GM15510 (cell line): Measurements from ENCODE around the gene PMM1.

ENCODE experiments used
- POLR2A ChIP-seq: IDR thresholded peaks from 3 replicates; pipeline ENCODE4 v1.6.1; 2011; ENCODE audit warnings: borderline replicate concordance; ENCODE audit not compliant: insufficient read length; ENCODE audit errors: extremely low read depth

Gene PMM1

GRCh38 chr22:41574847-41575381 lies 14.7 kb downstream of the PMM1 start:
- no peak for TF ChIP-seq POLR2A

DNA sequence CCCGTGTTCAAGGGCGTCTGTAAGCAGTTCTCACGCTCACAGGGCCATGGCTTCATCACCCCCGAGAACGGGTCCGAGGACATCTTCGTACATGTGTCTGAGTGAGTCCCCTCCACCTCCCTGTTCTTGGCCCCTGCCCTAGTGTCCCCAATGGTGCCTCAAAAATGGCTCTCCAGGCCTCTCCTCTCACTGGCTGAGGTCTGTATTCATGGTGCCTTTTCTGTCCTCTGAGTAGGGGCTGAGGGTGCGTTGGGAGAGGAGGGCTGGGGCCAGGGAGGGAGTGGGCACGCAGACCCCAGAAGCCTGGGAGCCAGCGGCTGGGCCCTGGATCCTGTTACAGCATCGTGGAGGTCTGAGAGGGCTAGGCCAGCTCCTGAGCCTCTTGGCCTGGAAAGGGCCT lies 16.0 kb downstream of the PMM1 start:
- no peak for TF ChIP-seq POLR2A

DNA sequence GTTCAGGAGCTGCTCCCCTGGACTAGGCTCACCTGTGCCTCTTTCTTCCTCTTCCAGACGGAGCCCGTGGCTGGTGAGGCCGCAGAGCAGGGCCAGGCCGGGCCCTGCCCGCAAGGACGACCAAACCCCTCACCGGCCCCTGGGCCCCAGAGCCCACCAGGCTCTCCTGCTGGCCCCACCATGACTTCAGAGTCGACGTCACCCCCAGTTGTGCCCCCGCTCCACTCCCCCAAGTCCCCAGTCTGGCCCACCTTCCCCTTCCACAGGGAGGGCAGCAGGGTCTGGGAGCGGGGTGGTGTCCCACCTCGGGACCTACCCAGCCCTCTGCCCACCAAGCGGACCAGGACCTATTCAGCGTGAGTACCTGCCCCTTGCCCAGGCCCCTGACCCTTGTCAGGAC lies 17.9 kb downstream of the PMM1 start:
- no peak for TF ChIP-seq POLR2A

- TF ChIP-seq POLR2A: no peak
Measured at GRCh38 chr22:41570221-41570620, 19.4 kb downstream of the PMM1 start.

DNA sequence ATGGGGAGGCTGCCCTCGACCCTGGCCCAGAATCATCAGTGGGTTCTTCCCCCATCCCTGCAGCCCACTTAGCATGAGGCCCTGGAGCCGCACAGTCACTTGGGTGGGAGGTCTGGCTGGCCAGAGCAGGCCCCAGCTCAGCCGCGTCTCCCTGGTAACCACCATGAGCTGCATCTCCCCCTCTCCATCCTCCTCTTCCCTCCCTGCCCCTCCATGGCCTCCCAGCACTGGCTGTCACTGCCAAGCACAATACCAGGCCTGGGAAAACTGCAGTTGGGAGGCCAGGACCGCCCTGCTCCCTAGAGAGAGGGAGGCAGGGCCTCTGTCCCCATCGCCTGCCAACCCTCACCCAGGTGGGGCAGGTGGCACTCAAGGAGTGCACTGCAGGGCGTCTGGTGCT lies 20.8 kb downstream of the PMM1 start:
- no peak for TF ChIP-seq POLR2A

DNA sequence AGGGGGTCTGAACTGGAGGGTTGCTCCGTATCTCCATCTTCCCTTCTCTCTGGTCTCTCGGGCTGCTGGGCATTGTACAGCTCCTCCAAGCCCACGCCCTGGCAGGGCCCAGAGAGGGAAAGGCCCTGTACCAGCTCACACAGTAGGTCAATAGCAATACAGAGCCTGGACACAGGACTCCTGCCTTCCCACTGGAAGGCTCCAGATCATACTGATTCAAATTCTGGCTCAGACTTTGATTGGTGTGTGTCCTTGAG lies 22.2 kb downstream of the PMM1 start:
- no peak for TF ChIP-seq POLR2A

GRCh38 chr22:41565403-41566054 lies 24.1 kb downstream of the PMM1 start:
- no peak for TF ChIP-seq POLR2A

GRCh38 chr22:41564563-41564962 lies 25.1 kb downstream of the PMM1 start:
- TF ChIP-seq POLR2A: no peak

DNA sequence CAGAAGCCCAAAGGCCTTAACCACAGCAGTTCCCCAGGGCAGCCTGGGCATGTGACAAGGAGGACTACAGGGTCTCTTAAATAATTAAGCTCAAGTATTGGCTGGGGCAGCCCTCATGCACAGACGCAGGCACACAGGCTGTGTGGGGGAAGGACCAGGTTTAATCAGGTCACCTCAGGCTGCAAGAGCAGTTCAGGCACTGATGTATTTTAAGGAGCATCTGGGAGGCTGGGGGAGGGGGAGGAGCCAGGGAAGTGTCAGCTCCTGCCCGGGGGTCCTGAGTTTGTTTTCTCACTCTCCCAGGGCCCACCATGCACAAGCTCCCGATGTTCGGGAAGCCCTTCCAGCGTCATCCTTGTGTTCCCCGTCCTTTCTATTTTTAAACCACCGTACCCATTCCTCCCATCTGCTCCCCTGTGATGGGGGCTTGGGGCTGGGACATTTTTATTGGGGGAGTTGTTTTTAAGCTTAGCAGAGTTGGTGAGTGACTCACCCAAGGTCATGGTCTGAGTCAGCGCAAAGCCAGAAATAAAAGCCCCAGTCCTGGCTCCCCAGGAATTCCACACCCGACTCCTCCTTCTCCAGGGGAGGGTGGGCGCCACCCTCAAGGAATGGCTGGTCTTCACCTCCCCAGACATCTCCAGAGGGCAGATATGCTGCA lies 26.5 kb downstream of the PMM1 start:
- no peak for TF ChIP-seq POLR2A

DNA sequence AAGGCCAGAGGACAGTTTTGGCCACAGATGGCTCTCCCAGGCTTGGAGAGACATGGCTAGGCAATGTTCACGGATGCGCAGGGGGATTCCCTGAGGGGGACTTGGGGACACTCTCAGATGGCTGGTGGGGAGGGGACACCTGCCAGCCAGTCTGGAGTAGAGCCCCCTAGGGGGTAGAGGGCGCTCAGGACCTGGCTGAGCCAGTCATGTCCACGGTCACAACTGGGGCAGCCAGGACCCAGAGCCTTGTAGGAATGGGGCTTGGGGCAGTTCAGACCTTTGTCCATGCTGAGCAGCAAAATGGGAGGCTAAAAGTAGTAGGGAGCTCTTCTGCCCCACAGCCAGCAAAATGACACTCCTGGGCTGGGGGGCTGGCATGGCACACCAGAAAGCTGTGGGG lies 27.2 kb downstream of the PMM1 start:
- TF ChIP-seq POLR2A: no peak

GRCh38 chr22:41561788-41562187 lies 27.9 kb downstream of the PMM1 start:
- TF ChIP-seq POLR2A: no peak

DNA sequence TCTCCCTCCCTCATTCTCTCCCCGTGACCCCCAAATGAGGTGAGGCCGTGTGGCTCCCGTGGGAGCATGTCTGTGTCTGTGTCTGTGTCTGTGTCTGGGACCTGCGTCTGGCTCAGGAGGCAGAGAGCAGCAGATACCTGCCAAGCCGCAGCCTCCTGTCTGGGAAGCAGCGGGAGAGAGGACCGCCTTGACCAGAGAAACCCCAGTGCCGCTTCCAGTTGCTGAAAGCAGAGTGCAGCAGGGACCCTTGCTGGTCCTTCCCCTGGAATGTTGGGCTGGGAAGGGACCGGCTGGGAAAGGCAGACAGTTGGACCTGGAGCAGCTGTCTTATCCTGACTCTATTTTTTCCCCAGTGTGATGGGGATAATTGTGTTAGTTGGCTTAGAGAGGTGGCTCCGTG lies 28.3 kb downstream of the PMM1 start:
- TF ChIP-seq POLR2A: no peak

DNA sequence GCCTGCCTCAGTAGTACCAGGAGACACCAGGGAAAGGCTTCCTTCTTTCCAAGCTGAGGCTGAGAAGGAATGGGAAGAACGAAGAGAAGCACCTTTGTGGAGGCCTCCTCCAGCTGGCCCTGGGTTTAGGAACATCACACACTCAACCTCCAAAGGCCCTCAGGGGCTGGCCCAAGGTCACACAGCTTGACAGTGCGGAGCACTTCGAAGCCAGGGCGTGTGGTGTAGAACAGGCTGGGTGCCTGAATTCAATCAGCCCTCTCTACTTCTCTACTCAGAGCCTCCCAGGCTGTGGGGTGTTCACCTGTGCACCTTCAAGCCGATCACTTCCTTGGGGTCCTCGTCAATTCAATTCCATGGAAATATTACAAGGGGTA lies 29.6 kb downstream of the PMM1 start:
- no peak for TF ChIP-seq POLR2A

DNA sequence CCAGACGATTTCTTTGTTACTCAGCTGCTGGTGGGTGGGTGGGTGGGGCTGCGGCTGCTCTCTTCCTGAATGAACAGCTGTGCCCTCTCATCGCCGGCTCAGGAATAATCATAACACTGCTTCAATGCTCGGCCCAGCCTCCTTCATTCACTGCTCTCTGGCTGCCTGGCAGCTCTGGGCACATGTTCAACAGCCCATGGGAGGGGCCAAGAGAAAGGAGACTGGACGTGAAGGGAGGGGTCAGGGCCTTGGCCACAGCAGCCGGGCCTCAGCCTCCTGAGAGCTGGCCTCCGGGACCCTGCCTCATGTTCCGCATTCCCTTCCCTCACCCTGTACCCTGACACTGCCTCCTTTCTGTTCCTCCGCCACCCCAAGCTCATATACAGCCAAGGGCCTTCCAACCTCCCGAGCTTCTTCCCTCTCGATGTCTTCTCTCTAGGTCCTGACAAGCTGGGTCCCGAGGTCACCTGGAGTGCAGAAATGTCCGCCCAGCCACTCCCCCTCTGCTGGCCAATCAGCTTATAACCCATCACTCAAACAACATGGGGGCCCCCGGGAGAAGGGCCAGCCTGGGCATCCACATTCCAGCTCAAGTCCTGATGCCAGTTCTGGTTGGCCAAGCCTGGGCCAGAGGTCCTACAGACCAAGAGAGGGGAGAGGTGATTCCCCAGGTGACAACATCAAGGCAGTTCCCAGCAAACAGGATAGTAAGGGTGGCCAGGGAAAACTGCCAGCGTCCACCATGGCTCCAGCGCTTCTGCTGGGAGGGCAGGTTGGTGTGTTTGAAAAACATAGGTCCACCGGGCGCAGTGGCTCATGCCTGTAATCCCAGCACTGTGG lies 32.0 kb downstream of the PMM1 start:
- no peak for TF ChIP-seq POLR2A

DNA sequence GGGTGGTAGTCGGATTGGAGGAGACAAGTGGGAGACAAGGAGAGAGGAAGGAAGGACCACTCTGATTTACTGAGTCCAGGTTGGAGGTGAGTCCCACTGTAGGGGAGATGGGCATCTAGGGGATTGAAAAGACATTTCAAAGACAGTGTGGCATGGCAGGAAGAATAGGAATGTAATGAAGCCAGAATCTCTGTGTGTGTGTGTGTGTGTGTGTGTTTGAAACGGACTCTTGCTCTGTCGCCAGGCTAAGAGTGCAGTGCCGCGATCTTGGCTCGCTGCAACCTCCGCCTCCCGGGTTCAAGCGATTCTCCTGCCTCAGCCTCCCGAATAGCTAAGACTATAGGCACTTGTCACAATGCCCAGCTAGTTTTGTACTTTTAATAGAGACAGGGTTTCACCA lies 33.1 kb downstream of the PMM1 start:
- no peak for TF ChIP-seq POLR2A
